HG03060 (cell line): Measurements from ENCODE around the gene PCF11.

Source experiments
- ATAC-seq: cut with Tn5 transposase; IDR thresholded peaks from one replicate; pipeline ENCODE4 v1.9.1; 2021; ENCODE audit warnings: low read depth, moderate number of reproducible peaks; ENCODE audit not compliant: unreplicated experiment

Gene PCF11

GRCh38 chr11:83152264-83152663 is 4.7 kb upstream of the PCF11 start:
- ATAC-seq: no peak

GRCh38 chr11:83153764-83154163 is 3.2 kb upstream of the PCF11 start:
- no peak for ATAC-seq

DNA sequence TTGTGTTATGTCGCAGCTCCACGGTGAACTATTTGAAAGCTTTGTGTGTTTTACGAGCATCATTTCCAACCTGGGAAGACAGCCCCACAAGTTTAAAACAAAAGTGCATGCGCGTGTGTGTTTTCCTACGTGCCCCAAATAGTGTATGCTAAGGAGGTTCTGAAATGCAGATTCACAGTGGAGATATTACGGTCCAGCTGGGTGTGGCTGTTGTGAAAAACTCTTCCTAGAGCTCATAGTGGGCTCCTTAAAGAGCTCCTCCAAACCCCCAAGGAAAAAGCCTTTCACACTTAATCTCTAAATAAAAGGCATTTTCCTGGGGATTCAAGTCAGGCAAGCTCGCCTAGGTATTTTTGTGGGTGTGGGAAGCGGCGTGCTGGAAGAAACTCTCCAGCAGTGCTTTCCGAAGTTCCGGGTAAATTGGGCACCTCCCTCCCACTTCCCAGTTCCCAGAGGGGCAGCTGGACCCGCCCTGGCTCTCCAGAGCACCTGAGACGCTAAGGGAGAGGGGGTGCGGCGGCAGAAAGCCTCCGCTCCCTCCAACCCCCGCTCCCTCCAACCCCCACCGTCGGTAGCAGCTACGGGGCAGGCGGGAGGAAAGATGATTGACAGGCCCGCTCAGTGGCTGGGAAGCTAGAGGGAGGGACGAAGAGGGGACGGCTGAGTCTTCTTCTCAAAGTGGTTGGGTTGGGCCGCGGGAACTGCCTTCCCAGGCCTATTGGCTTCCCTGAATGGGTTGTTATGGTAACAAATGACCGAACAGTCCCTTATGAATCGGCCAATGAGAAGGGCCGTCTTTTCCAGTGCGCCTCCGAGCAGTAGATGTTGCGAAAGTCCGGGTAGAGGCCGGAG is 561 bp upstream of the PCF11 start:
- ATAC-seq: peak; percentile 95

DNA sequence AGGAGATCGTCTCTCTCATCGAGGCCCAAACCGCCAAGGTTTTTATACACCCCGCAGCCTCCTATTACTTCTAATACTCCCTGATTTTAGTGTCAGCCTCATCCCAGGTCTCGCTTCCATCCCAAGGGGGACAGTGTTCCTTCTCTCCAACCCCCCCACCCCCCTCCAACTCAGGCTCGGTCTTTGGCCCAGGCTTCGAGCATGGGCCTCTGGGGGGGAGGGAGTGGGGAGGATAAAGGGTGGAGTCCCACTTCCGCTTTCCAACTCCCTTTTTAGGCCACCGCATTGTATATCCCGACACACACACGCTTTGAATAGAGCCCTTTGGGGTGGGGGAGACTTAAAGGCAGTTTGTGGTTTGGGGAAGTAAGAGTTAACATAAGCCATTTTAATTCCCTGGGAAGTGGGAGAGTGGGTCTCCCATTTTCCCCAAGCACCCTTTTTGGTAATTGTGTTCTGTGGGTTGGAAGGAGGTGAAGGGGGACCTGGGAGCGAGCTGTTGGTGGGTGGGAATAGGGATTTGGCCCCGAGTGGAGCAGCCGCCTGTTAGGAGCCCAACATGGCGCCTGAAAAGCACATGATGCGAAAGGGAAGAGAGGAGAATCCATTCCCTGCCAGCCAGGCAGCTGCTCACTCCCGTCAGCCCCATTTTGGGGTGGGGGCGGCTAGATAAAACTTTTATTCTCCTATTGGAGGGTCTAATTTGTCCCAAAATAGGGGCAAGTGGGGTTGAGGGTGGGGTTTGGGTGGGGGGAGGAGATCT is 844 bp downstream of the PCF11 start:
- ATAC-seq: no peak

- no peak for ATAC-seq
Measured at GRCh38 chr11:83158357-83158786, 1.4 kb downstream of the PCF11 start.

DNA sequence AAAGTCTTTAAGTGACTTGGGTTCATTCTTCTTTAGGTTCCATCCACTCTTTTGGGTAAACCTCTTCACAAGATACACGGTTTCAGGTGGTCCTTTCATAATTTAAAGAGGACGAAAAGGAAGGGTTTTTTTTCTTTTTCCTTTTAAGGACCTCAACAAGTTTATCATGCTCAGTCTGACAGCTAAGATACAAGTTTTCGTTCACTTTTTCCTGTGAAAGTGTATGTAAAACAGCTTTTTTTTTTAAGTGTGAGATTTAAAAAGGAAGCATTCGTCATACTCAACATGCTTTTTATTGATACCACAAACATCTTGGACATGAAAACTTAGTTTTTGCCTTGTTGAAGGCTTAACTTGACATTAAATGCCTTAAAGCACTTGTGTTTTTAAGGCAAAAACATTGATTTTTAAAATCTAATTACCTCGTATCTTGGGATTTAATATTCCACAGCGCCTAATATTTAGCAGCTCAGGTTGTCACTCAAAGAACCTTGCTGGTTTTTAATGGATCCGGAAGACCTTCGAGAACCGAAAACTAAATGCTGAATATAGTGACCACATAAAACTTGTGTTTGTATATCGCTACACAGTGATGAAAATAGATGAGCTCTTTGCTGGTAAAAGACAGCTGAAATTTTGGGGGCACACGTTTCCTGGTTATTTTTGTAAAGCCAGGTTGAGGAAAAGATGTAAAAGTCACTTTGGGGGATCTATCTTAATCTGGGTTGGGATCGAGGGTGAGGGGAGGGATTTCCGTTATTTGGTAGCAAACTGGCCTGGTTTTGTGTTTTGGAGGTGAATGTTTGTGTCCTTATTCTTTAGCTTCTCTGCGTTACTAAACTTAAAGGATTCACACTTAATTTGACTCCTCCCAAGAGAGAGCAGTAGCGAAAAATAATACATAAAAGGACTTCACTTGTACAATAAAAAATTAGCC is 2.3 kb downstream of the PCF11 start:
- ATAC-seq: no peak

DNA sequence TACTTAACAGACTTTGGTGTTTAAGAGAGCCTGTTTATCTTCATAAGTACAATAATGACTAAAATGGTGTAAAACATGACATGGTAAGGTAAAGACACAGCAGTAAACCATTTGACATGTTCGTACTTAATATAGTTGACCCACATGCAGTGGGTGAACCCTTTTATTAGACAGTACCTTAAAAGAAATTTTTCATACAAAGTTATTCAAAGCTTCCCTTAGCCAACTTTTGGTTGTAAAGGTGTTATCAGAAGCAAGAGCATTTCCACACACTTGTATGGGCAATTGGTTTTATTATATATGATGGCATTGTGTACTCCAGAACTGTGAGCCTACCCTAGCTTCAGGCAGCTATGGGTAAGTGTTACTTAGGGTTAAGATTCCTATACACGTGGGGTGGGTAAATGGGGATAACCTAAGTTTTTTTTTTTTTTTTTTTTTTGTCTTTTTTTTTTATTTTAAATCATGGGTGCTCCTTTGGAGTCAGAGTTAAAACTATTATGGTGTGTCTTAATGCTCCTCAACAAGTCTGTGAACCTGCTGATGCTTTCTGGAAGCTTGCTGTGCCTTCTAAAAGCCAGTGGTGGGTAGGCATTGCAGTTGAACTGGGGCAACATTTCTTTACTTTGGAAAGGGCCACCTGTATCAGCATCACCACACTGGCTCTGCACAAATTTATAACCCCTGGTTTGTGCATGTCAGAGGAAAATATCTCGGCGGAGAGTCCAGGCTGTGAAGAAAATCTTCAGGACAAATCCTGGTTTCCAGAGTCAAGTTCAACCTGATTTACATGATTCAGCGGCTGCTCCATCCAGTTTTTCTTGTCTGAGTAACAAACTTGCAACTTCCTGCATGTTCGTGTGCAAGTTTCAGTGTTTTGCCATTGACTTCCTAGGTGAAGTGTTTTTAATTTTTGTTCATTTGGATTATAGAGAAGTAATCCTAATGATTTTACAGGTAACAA is 3.3 kb downstream of the PCF11 start:
- no peak for ATAC-seq

DNA sequence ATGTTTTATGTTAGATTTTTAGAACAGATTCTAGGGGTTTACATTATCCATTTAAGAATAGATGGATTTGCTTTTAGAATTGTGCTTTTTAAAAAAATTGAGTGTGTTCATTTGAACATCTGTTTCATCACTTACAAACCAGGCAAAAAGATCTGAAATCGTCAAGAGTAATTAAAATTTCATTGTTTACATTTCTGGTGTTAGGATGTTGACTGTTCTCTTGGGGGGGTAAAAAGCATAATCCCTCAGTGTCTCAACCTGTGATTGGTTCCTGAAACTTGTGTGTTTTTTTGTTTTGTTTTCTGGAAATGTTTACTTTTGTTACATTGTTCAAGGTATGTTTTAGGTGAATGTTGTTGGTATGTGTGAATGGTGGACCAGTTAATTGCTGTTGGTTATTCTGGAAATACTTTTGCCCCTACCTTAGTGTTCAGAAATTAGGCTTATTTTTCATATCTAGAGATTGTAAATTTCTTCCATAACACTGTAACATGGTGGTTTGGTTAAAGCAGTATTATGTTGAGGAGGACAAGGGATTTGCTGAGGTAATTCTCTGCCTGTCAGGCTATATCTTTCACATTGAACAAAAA is 4.8 kb downstream of the PCF11 start:
- ATAC-seq: no peak

DNA sequence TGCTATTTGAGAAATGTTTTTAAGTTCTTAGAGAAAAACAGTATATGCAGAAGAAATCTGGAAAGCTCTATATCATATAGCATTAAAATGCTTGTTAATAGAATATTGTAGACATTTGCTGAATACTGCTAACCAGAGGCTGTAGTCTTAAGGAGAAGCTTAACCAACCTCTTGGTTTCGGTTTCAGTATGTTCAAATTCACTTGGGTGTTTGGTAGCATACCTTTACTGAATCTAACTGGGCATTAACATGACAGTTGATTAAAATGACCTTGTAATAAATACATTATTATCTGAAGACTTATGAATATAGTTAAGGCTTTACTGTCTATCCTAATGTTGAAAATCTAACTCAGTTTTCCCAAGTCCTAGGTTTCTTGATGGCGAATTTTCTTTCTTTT is 5.4 kb downstream of the PCF11 start:
- peak; percentile 60 for ATAC-seq

DNA sequence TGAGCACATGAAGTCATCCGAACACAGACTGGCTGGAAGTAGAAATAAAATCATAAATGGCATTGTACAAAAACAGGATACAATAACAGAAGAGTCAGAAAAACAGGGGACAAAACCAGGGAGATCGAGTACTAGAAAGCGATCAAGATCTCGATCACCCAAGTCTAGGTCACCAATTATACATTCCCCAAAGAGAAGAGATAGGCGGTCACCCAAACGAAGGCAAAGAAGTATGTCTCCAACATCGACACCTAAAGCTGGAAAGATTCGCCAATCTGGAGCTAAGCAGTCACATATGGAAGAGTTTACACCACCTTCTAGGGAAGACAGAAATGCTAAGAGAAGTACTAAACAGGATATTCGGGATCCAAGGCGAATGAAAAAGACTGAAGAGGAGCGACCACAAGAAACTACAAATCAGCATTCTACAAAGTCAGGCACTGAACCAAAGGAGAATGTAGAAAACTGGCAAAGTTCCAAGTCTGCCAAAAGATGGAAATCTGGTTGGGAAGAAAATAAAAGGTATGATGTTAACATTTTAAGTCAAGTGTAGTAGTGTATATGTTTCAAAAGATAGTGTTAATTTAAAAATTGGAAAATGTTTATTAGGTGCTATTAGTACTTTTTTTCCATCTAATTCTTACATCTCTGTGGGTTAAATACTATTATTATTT is 9.4 kb downstream of the PCF11 start:
- no peak for ATAC-seq

GRCh38 chr11:83168756-83169155 is 11.8 kb downstream of the PCF11 start:
- ATAC-seq: no peak

- no peak for ATAC-seq
Measured at GRCh38 chr11:83170865-83171264, 13.9 kb downstream of the PCF11 start.

DNA sequence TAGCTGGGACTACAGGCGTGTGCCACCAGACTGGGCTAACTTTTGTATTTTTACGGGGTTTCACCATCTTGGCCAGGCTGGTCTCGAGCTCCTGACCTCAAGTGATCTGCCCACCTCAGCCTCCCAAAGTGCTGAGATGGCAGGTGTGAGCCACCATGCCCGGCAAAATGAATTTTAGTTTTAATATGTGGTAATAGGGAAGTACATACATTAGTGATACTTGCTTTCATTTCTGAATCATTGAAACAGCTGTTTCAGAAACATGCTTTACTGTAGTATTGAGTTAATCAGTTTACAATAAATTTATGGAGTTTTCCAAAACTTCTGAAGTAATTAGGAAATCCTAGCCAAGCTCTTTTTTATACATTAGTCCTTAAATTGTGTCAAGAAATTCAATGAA is 15.6 kb downstream of the PCF11 start:
- no peak for ATAC-seq

GRCh38 chr11:83174008-83174407 is 17.1 kb downstream of the PCF11 start:
- no peak for ATAC-seq

- no peak for ATAC-seq
Measured at GRCh38 chr11:83175815-83176214, 18.9 kb downstream of the PCF11 start.

DNA sequence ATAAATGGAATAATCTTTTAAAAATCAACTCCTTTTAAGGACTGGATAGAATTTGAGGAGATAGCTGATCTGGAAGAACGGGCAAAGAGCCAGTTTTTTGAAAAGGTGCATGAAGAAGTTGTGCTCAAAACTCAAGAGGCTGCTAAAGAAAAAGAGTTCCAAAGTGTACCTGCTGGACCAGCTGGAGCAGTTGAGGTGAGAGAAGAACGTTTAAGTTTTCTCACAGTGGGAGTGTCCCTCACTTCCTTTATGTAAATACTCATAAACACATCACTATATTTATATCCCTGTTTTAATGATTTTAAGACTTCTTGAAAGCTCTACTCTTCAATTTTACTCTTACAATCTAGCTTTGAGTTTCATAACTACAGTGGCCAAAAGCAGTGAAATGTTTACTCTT is 24.9 kb downstream of the PCF11 start:
- ATAC-seq: no peak

DNA sequence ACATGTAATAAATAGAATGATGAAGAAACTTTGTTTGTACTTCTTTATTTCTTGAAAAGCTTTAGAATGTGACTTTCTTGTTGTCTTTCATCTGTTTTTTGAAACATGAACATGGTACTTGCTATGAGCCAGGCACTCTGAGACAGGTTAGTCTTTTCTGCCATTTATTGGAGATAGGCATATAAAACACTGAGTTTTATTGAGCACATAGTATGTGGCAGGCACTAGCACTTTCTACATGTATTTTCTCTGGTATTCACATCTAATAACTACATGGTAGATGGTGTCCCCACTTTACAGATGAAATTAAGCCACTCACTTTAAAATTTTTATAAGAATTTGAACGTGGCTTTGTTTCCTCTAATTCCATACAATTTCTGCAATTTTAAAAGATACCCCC is 28.8 kb downstream of the PCF11 start:
- no peak for ATAC-seq

DNA sequence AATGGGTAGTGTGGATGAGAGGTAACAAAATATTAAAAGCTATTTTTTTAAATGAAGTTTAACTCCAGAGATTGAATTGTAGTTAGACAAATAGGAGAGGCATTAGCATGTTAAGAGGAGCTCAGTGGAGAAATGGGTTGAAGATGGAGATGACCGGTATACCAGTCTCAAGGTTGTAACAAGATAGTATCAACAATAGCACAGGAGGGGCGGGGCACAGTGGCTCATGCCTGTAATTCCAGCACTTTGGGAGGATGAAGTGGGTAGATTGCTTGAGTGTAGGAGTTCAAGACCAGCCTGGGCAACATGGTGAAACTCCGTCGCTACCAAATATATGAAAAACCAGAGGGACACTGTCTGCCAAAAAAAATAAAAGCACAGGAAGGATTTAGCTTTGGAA is 30.5 kb downstream of the PCF11 start:
- no peak for ATAC-seq

GRCh38 chr11:83191491-83191890 is 34.6 kb downstream of the PCF11 start:
- no peak for ATAC-seq
